GM19372 (cell line): ENCODE measurements around the gene BLMH.

Experiments
- ATAC-seq: cut with Tn5 transposase; IDR thresholded peaks from one replicate; pipeline ENCODE4 v1.9.1; 2021; ENCODE audit warnings: mild to moderate bottlenecking, low read depth, moderate library complexity; ENCODE audit not compliant: unreplicated experiment

BLMH gene

DNA sequence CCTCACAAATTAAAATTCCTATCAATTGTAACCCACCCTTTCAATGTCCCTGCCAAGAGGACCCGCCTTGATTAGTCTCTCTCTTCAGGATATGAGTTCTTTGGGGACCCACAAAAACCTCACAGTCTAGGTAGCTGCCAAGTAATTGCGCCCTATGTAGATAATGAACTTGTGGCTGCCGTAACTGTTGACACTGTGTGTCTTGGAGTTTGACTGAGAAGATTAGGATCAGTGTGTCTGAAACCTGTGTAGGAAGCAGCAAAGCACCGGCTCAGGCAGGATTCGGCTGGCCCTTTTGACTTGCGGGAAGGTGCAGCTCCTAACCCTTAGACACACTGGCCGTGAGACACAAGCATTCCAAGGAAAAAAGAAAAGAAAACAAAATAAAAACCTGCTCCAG is 38.4 kb downstream of the BLMH start:
- no peak for ATAC-seq

DNA sequence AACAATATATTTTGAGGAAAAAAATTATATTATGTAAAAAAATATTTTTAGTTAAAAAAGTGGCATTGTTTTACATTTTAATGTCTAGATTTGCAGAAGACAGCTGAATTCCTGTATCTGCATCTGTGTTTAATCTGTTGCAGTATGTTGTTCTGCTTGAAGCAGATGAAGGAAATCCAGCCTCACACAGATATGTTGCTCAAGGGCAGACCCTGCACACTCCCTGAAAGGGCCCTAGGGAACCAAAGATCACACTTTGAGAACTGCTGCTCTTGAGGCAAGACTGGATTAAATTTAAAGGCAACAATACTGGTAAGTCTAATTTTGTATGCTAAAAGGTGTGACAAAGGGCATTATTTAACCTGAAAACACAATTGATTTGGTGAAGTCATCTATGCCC is 39.8 kb downstream of the BLMH start:
- ATAC-seq = no peak

DNA sequence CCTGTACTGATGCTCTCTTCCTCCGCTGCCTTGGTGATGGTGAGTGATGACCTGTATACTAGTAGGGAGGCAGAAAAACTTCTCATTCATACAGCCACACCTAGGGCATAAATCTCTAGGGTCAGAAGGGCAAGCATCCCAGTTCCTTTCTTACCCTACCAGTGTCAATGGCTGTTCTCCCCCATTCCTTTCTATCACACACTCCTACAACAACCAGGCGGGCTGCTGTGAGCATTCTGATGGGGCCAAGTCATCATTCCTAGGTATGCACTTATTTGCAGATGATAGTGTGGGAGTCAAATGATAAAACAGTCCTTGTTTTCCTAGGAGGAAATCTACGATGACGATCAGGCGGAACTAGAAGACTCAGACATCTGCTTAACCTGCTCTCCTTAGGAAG is 42.3 kb downstream of the BLMH start:
- no peak for ATAC-seq

DNA sequence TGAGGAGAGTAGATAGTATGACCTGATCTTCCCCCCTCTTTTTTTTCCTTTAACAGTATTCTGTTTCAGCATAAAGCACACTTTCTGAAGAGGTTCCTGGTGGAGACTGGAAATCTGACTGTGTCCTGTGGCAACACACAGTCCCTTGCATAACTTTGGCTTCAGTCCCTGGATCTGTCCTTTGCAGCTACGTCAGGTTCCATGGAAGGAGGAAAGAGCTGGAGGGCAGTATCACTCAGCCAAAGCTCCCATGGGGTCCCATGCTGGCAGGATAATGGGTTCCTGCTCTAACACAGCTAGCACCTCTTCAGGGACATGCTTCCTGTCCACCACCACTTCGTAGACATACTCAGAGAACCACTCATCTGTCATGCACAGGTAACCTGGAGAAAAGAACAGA is 43.0 kb downstream of the BLMH start:
- no peak for ATAC-seq

DNA sequence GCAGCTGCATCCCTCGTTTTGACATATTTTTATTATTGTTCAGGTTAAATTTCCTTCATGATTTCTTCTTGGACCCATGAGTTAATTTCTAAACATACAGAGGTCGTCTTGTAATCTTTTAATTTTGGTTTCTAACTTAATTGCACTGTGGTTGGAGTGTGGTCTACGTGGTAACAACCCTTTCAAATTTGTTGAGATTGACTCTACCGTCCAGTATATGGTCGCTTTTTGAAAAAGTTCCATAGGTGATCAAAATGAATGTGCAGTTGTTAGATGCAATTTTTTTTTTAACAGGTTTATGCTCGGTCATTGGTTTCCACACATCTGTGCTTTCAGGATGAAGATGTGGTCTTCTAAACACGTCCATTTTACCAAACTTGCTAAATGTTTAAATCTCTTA is 45.3 kb downstream of the BLMH start:
- ATAC-seq = no peak

DNA sequence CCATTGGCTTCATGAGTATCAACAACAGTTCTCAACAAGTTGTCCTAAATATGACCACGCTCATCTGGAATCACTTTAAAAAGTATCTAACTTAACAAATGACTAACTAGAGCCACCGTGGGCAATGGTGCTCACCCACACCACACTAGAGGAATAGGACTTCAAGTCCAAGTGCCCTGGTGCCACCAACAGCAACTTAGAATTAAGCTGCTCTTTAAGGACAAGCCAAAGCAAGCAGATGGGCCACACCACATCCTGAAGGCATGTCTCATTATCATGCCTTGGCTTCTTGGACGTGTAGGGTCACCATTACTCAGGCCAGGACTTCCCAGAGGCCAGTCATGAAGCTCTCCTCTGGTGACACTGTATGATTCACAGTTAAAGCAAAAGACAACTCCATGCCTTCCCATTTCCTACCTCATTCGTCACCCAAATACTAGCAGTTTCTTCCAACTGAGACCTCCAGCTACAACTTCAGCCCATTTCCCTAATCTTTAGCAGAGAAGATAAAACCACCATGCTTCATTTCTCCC is 46.8 kb downstream of the BLMH start:
- ATAC-seq = no peak

DNA sequence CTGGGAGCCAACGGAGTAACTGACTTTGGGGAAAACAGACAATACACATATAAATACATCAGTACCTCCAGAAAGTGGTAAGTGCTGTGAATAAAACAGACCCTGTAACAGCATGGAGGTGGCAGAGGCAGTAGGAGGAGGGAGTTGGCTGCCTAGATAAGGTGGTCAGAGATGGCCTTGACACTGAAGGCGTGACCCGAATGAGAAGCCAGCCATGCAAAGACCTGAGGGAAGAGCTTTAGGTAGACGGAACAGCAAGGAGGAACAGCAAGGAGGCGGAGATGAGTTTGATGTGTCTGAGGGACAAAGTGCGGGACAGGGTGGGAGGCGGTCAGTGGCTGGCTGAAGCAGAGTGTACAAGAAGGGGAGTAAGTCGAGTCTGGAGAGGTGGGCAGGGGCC is 48.2 kb downstream of the BLMH start:
- no peak for ATAC-seq

DNA sequence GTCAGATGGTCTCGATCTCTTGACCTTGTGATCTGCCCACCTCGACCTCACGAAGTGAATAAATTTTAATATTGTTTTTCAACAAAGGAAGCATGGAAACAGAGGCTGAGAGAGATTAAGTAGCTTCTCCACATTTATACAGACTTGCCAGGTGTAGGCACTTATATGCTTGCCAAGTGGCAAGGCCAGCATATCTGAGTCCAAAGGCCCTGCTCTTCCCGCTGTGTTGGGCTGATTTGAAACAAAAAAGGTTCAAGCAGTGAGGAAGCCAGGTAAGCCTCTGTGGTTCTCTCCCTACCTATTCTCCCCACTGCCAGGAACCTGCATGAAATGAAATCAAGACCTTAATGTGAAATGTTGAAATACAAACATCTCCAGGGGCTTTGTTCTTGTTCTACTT is 48.7 kb downstream of the BLMH start:
- no peak for ATAC-seq

DNA sequence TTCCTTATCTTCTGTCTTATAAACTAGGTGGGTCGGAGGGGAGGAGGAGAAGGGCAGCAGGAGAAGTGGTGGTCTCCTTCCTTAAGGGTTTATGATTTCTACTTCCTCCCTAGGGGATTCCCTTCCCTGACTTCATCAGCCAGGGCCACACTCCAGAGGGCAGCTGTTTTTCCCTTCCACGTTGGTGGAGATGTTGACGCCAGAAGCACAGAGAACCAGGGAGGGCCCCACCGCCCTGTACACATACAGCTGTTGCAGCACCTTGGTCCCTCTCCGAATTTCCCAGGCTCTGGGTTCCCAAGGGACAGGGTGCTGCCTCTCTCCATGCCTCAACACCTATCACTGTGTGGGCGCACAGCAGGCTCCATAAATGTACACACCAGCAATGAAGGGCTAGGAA is 50.7 kb downstream of the BLMH start:
- ATAC-seq = no peak

DNA sequence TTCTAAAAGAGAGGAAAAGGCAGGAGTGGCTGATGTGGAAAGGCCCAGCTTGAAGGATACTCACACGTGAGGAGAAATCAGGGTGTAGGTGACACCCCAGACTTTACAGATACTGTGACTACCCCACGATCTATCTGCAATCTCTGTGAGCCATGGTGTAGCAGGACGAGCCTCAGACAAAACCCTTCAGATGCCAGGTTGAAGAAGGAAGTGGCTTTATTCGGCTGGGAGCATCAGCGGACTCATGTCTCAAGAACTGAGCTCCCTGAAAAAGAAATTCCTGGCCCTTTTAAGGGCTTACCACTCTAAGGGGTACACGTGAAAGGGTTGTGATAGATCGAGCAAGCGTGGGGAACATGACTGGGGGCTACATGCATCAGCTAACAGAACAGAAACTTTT is 51.6 kb downstream of the BLMH start:
- no peak for ATAC-seq

DNA sequence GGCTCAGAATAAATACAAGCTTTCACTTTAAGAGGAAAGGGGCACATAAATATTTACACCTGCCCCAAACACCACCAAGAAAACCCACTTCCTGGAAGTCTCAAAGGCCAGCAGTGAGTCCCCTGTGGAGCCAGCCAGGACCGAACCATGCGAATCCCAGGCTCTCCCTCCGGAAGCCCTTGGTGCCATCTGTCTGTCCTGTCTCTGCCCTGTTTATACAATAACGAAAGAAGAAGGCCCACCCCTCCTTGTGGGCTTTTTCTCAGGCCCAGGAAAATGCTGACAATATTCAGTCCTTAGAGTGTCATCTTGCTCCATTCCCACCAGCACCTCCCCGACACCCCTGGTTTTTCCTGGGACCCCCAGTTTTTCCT is 52.7 kb downstream of the BLMH start:
- no peak for ATAC-seq

DNA sequence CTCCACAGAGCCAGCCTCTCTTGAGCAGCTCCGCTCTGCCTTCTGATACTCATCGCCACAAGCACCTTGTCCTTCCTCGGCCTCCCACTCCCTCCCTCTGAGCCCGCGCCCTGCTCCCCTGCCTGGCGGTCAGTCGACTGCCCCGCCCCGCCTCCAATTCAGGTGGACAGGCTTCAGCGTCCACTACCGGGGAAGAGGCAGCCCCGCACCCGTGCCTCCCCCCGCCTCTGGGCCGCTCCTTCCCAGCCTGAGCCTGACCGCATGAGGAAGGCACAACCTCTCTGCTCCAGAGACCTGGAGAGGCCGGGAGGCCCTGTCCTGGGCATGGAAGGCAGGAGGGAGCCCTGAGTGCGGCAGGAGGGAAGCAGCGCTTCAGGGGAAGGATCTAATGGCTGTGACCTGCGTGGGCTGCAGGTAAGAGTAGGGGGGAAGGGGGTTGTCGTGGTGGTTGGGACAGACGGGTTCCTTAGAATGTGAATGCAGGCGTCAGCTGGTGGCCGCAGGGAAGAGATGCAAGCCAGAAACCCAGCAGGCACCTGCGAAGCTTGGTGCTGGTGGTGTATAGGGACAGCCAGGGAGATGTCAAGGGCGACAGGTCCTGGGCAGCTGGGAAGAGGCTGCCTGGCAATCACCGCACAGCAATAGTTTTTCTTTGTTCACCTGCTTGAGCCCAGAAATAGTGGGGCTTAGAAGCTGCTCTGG is 53.2 kb downstream of the BLMH start:
- no peak for ATAC-seq

DNA sequence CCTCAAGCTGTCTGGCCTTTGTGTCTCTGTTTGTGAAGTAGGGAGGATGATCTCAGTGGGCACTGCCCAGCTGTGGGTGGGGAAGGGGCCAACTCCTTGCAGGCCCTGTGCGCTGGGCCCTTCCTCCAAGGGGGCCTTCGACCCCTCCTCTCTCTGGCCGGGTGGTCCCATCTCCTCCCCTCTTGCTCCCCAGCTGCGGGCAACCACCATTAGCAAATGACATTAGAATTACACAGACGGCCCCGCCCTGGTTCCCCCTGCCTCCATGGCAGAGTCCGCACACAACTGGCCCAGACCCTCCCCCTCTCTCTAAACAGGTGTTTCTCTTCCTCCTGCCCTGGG is 53.8 kb downstream of the BLMH start:
- ATAC-seq = no peak

DNA sequence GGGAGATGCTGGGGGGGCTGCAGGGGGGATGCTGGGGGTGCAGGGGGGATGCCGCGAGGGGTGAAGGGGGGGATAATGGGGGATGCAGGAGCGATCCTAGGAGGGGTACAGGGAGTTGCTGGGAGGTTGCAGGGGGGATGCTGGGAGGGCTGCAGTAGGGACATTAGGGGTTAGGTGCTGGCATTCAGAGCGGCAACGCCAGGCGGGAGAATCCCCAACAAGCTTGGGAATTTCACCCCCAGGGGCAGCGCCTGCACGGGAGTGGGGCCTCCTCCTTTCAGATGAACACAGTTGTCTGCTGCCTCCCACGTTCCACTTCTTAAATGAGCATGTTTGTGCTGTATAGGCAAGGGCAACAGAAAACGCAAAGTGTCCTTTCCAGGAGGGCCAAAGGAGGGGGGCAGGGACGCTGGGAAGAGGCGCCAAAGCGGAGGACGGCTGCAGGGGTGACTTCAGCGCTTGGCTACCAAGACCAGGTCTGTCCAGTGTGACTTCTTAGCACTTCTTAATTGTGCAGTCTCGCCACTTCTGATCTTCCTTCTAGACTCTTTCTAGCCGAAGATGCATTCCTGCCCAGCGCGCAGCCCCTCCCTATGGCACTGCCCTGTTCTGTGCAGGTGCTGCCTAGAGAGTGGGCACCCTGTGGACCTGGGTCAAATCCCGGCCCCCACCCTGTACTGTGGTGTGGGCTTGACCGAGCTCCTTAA is 54.3 kb downstream of the BLMH start:
- ATAC-seq = no peak

DNA sequence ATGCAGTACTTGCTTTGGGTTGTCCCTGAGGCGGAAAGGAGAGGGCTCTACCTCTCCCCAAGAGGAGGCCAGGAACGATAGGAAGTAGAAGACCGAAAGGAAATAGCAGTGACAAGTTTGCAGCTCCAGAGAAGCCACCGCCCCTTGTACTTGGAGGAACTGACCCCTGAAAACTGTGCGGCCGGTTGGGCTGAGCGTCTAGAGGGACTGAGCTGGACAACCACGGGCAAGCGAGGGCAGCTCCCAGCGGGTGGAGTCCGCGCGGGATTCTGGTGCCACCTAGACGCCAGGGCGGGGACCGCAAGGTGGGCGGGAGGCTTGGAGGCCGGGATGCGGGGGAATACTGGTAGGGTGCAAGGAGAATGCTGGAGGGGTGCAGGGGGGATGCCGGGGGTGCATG is 55.0 kb downstream of the BLMH start:
- no peak for ATAC-seq

DNA sequence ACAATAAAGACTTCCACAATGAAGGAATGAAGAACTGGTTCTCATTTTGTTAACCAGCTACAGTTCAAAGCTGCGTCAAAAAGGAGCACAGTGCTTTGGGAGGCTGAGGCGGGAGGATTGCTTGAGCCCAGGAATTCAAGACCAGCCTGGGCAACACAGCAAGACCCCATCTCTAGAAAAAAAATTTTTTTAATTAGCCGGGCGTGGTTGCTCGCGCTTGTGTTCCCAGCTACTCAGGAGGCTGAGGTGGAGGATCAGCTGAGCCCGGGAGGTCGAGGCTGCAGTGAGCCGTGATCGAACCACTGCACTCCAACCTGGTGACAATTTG is 55.5 kb downstream of the BLMH start:
- no peak for ATAC-seq

DNA sequence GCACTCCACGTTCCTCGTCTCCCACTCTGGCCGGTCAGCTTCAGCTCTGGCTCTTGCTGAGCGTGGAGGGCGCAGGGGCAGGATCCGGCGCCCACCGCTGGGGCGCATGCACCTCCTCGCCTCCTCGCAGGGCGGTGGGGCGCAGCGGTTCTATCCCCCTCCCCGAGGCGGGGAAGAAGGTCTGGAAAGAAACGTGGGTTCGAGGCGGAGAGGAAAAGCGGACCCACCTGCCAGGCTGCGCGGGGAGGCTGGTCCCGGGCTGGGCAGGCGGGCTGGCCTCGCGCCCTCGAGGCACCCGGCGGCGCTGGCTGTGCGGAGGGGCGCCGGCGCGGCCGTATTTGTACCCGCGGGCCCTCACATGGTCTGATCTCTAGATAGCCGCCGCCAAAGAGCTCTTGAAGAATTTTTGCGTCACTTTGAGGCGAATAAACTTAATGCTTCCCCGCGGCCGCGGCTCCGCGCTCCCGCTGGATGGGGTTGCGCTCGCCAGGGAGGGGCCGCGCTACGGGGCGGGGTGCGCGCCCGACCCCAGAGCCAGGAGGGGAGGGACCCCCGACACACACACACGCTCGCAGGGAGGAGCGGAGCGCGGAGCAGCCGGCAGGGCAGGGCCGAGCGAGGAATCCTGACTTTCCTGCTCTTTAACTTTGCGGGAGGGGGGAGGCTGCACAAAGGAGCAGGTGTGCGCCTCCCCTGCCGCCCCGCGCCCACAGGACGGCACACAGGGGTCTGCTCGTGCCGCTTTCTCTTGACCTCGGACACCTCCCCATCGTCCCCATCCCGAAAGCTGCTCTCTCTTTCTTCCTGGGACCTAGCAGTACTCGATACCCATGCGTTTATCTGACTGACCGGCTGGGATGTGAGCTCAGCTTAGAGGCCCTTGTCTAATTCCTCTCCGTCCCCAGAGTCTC is 56.1 kb downstream of the BLMH start, which contains the start of gene SLC6A4:
Gene SLC6A4, minus strand, starts transcription at position 312 of the 911 bp plus-strand sequence. CDS start 13,739 bp downstream, outside the sequence.
- no peak for ATAC-seq

DNA sequence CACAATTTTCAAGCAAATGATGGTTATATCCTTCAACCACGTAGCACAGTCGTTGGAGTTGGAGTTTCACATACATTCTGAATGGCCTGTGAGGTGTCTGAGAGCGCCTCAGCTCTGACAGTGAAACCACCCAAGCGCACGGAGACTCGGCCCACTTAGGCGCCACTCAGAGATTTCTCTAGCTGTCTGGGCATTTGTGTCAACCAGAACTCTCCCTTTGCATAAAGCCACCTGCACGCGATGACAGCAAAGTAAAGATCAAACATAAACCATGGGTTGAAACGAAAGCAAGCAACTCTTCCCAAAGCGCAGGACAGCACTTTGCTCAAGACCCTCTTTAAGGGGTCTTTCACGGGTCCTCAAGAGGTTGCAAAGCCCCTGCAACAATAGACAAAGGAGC is 56.8 kb downstream of the BLMH start:
- no peak for ATAC-seq

DNA sequence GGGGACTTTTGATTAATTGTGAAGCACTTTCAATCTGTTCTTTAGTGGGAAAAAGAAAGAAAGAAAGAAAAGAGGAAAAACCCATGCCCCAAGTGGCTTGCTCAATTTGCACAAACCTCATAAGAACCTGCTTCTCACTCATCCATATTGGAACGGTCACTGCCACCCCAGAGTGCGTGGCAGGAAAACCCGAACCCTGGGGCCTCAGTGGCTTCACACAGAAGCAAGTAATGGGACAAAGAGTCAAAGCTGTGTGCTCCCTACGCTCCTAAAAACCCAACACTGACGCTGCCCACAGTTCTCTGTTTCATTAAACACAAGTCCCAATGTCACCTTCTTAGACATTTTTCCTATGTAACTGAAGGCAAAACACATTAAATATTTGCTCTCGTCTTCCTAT is 57.4 kb downstream of the BLMH start:
- no peak for ATAC-seq

DNA sequence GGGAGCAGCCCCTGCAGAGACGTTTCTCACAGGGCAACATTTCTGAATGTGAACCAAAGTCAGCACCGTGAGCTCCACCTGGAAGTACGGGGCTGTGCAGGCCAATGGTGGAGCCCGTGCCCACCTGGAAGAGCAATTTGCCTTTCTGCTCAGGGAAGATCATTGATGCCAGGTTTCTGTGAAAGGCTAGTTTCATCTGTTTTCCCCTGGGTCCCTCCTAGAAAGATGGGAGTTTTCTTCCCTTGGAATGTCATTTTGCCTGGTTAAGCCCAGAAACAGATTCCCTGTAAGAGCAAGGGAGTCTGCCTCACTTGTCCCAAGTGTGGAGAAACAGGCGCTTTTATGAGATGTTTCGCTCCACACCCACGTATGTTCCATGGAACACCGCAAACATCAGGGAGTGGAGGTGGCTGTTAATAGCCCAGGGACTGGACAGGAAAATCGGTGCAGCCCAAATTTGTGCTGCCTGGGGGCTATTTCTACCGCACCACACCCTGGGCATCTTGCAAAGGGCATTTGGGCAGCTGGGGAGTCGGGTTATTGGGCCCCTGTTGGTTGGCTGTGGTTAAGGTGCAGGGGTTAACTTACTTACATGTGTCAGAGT is 58.8 kb downstream of the BLMH start:
- ATAC-seq = no peak
